Caco-2 (cell line): Measurements from ENCODE around the gene UGCG. TPM values are rescaled to one million over a fixed set of nuclear protein-coding genes. Genes with fewer than 3 reads are reported as not detected.

Experiments used
- BruUV-seq: library from RNA; stranded (reverse); fragments of 400-500 nt; replicated peaks from 2 replicates; lab custom pipeline; 2021; lab: Mats Ljungman, UMichigan
- CTCF ChIA-PET: fragments of 300-600 bp; sonication (Branson Sonifier 250); formaldehyde crosslinking; loops from one replicate; lab custom pipeline; 2022; ENCODE audit warnings: antibody characterized with exemption; lab: Charles Lee
- POLR2A ChIA-PET: fragments of 300-600 bp; sonication (Branson Sonifier 250); formaldehyde crosslinking; loops from one replicate; lab custom pipeline; 2022; ENCODE audit warnings: antibody characterized with exemption; lab: Charles Lee
- DNase-seq, 2 experiments: peaks; one replicate each; pipeline versions ENCODE4 v3.0.0 to v3.0.0-alpha.2; 2020 to 2022
- H3K27me3 ChIP-seq: replicated peaks from 2 replicates; pipeline ENCODE4 v1.6.0; 2011; ENCODE audit warnings: low read length; ENCODE audit not compliant: control insufficient read depth, insufficient read depth
- H3K36me3 ChIP-seq: 2 replicates; pipeline ENCODE4 v1.5.1; 2011; ENCODE audit warnings: low read length; ENCODE audit not compliant: control insufficient read depth, insufficient read depth
- H3K4me1 ChIP-seq: fragments of 250-450 bp; sonication (Bioruptor Pico); 2 replicates; pipeline ENCODE4 v1.5.1; 2020; ENCODE audit warnings: mild to moderate bottlenecking
- H3K4me3 ChIP-seq: 2 replicates; pipeline ENCODE4 v1.5.1; 2011; ENCODE audit warnings: low read depth, mild to moderate bottlenecking, control low read depth, low read length
- H3K9me3 ChIP-seq: fragments of 250-450 bp; sonication (Bioruptor Pico); 2 replicates; pipeline ENCODE4 v1.5.1; 2020; ENCODE audit warnings: mild to moderate bottlenecking, moderate library complexity
- H3K27ac Mint-ChIP-seq: one replicate; pipeline ENCODE4 v1.8.0; 2022; ENCODE audit warnings: mixed read lengths; ENCODE audit not compliant: unreplicated experiment
- H3K27me3 Mint-ChIP-seq: one replicate; pipeline ENCODE4 v1.8.0; 2022; ENCODE audit warnings: mixed read lengths; ENCODE audit not compliant: insufficient read depth, unreplicated experiment
- H3K36me3 Mint-ChIP-seq: one replicate; pipeline ENCODE4 v1.8.0; 2022; ENCODE audit warnings: mild to moderate bottlenecking, mixed read lengths; ENCODE audit not compliant: insufficient read depth, unreplicated experiment
- H3K4me1 Mint-ChIP-seq: one replicate; pipeline ENCODE4 v1.8.0; 2022; ENCODE audit warnings: low read depth, mixed read lengths; ENCODE audit not compliant: unreplicated experiment
- H3K4me3 Mint-ChIP-seq: one replicate; pipeline ENCODE4 v1.8.0; 2022; ENCODE audit warnings: mild to moderate bottlenecking, moderate library complexity, mixed read lengths; ENCODE audit not compliant: unreplicated experiment
- H3K9me3 Mint-ChIP-seq: one replicate; pipeline ENCODE4 v1.8.0; 2022; ENCODE audit warnings: mixed read lengths; ENCODE audit not compliant: unreplicated experiment
- CTCF ChIP-seq, 2 experiments: fragments of 200-600 bp in 1 of 2; IDR thresholded peaks; 1 replicate in 1 of 2; 2 replicates in 1 of 2; pipeline versions ENCODE4 v1.5.1 to v1.8.0; 2011 to 2022; ENCODE audit warnings: antibody characterized with exemption in 1 of 2, control low read depth in 1 of 2, inconsistent platforms in 1 of 2, low read depth in 1 of 2, low read length in 1 of 2, mild to moderate bottlenecking in 1 of 2, moderate library complexity in 1 of 2; ENCODE audit not compliant: insufficient read depth in 1 of 2, severe bottlenecking in 1 of 2, unreplicated experiment in 1 of 2
- intact Hi-C: fragments of 100-400 bp; cut with micrococcal nuclease; formaldehyde crosslinking; loops from one replicate; pipeline ENCODE4 v1.10.0; 2022; ENCODE audit not compliant: unreplicated experiment
- total RNA-seq: library from RNA; stranded (reverse); gene quantifications from 2 replicates; pipeline ENCODE4 v1.2.3, GENCODE V29; 2022

UGCG gene
- total RNA-seq, 1 experiment from 2014 or later = 26.7 TPM

- no peaks in the 10 kb centered on the region for H3K27me3 Mint-ChIP-seq
- peaks cover 48% of the 10 kb centered on the region for H3K4me1 Mint-ChIP-seq
Measured at GRCh38 chr9:111961575-111961974, 65.0 kb downstream of the UGCG start.

GRCh38 chr9:111962021-111962420 is 65.4 kb downstream of the UGCG start:
- TF ChIP-seq CTCF (IDR thresholded peaks at IDR 0.05; ENCODE audit: insufficient read depth in 1 of 2, low read depth in 1 of 2, low read length in 1 of 2, severe bottlenecking in 1 of 2, unreplicated experiment in 1 of 2) = no peak
- no peaks in the 10 kb centered on the region for H3K27me3 Mint-ChIP-seq
- Histone ChIP-seq H3K9me3 (no peaks in the 10 kb centered on the region), H3K36me3 (no peaks in the 10 kb centered on the region), H3K27me3 (no peaks in the 10 kb centered on the region), H3K4me1 (peaks cover 53% of the 10 kb centered on the region), H3K4me3 (no peak overlapping the region)
- ChIA-PET POLR2A (no interaction called here), CTCF (no interaction called here)
- no peaks in the 10 kb centered on the region for H3K9me3 Mint-ChIP-seq
- no peak overlapping the region for H3K27ac Mint-ChIP-seq
- H3K4me1 Mint-ChIP-seq = peaks cover 48% of the 10 kb centered on the region
- peaks cover 9% of the 10 kb centered on the region for H3K36me3 Mint-ChIP-seq
- BruUV-seq = no TSS peak
- H3K4me3 Mint-ChIP-seq = no peak overlapping the region
- intact Hi-C loops = no loop called here
- no peak for DNase-seq

More at GRCh38 chr9:111961575-111961974, 65.0 kb downstream of the UGCG start:
- Histone ChIP-seq H3K27me3 (no peaks in the 10 kb centered on the region), H3K9me3 (no peaks in the 10 kb centered on the region), H3K4me1 (peaks cover 49% of the 10 kb centered on the region), H3K4me3 (no peak overlapping the region), H3K36me3 (no peaks in the 10 kb centered on the region)
- H3K4me3 Mint-ChIP-seq = no peak overlapping the region
- ChIA-PET POLR2A (no interaction called here), CTCF (no interaction called here)
- H3K36me3 Mint-ChIP-seq = peaks cover 9% of the 10 kb centered on the region
- no peaks in the 10 kb centered on the region for H3K9me3 Mint-ChIP-seq
- TF ChIP-seq CTCF (IDR thresholded peaks at IDR 0.05; ENCODE audit: insufficient read depth in 1 of 2, low read depth in 1 of 2, low read length in 1 of 2, severe bottlenecking in 1 of 2, unreplicated experiment in 1 of 2) = no peak
- H3K27ac Mint-ChIP-seq = no peak overlapping the region
- intact Hi-C loops = no loop called here
- DNase-seq = no peak
- no TSS peak for BruUV-seq

GRCh38 chr9:111963995-111964394 is 67.4 kb downstream of the UGCG start:
- BruUV-seq = no TSS peak
- no peak overlapping the region for H3K27ac Mint-ChIP-seq

More at GRCh38 chr9:111963995-111964394, 67.4 kb downstream of the UGCG start:
- TF ChIP-seq CTCF (IDR thresholded peaks at IDR 0.05; ENCODE audit: insufficient read depth in 1 of 2, low read depth in 1 of 2, low read length in 1 of 2, severe bottlenecking in 1 of 2, unreplicated experiment in 1 of 2) = no peak
- Mint-ChIP-seq H3K4me3 (no peak overlapping the region), H3K9me3 (no peaks in the 10 kb centered on the region), H3K4me1 (peaks cover 35% of the 10 kb centered on the region), H3K27me3 (no peaks in the 10 kb centered on the region), H3K36me3 (peaks cover 9% of the 10 kb centered on the region)
- no peaks in the 10 kb centered on the region for H3K36me3 ChIP-seq
- peaks cover 53% of the 10 kb centered on the region for H3K4me1 ChIP-seq
- H3K9me3 ChIP-seq = no peaks in the 10 kb centered on the region
- no peak for DNase-seq
- H3K4me3 ChIP-seq = no peak overlapping the region
- no peaks in the 10 kb centered on the region for H3K27me3 ChIP-seq
- POLR2A ChIA-PET = no interaction called here
- intact Hi-C loops = no loop called here
- CTCF ChIA-PET = no interaction called here
